Measurements from ENCODE around the gene SLC8A1. TPM values are rescaled to one million over a fixed set of nuclear protein-coding genes. Genes with fewer than 3 reads are reported as not detected.

SLC8A1 gene
- total RNA-seq, 1 experiment from 2014 or later = 0.43 TPM

- no peak for TF ChIP-seq CTCF (IDR thresholded peaks at IDR 0.05; ENCODE audit: insufficient read depth in 1 of 2, low read depth in 1 of 2, low read length in 1 of 2, severe bottlenecking in 1 of 2, unreplicated experiment in 1 of 2)
- no peaks in the 10 kb centered on the region for H3K36me3 Mint-ChIP-seq (ENCODE audit: insufficient read depth, unreplicated experiment)
- ChIA-PET POLR2A (no interaction called here), CTCF (no interaction called here)
- no peak for DNase-seq
- H3K27me3 Mint-ChIP-seq (ENCODE audit: insufficient read depth, unreplicated experiment) = peaks cover 14% of the 10 kb centered on the region
- Histone ChIP-seq H3K27me3 (replicated peaks; ENCODE audit: control insufficient read depth, insufficient read depth, low read length) (no peaks in the 10 kb centered on the region), H3K9me3 (no peaks in the 10 kb centered on the region), H3K4me1 (no peaks in the 10 kb centered on the region), H3K4me3 (ENCODE audit: low read depth, low read length) (no peak overlapping the region), H3K36me3 (ENCODE audit: control insufficient read depth, insufficient read depth, low read length) (no peaks in the 10 kb centered on the region)
- no TSS peak for BruUV-seq (replicated peaks)
- H3K4me1 Mint-ChIP-seq (ENCODE audit: low read depth, unreplicated experiment) = no peaks in the 10 kb centered on the region
- no peaks in the 10 kb centered on the region for H3K9me3 Mint-ChIP-seq (ENCODE audit: unreplicated experiment)
- H3K4me3 Mint-ChIP-seq (ENCODE audit: unreplicated experiment) = no peak overlapping the region
- intact Hi-C loops (cut with micrococcal nuclease; ENCODE audit: unreplicated experiment) = no loop called here
- H3K27ac Mint-ChIP-seq (ENCODE audit: unreplicated experiment) = no peak overlapping the region
Observed at GRCh38 chr2:40450796-40451430, 977 bp downstream of the SLC8A1 start.

GRCh38 chr2:40450066-40450795, 1.7 kb downstream of the SLC8A1 start:
- no peaks in the 10 kb centered on the region for H3K36me3 Mint-ChIP-seq (ENCODE audit: insufficient read depth, unreplicated experiment)
- ChIA-PET POLR2A (no interaction called here), CTCF (no interaction called here)
- Histone ChIP-seq H3K4me1 (no peaks in the 10 kb centered on the region), H3K4me3 (ENCODE audit: low read depth, low read length) (no peak overlapping the region), H3K36me3 (ENCODE audit: control insufficient read depth, insufficient read depth, low read length) (no peaks in the 10 kb centered on the region), H3K9me3 (no peaks in the 10 kb centered on the region), H3K27me3 (replicated peaks; ENCODE audit: control insufficient read depth, insufficient read depth, low read length) (no peaks in the 10 kb centered on the region)
- no peak for TF ChIP-seq CTCF (IDR thresholded peaks at IDR 0.05; ENCODE audit: insufficient read depth in 1 of 2, low read depth in 1 of 2, low read length in 1 of 2, severe bottlenecking in 1 of 2, unreplicated experiment in 1 of 2)
- H3K9me3 Mint-ChIP-seq (ENCODE audit: unreplicated experiment) = no peaks in the 10 kb centered on the region
- H3K27me3 Mint-ChIP-seq (ENCODE audit: insufficient read depth, unreplicated experiment) = peaks cover 14% of the 10 kb centered on the region
- no peak overlapping the region for H3K4me3 Mint-ChIP-seq (ENCODE audit: unreplicated experiment)
- no peak overlapping the region for H3K27ac Mint-ChIP-seq (ENCODE audit: unreplicated experiment)
- intact Hi-C loops (cut with micrococcal nuclease; ENCODE audit: unreplicated experiment) = no loop called here
- DNase-seq = no peak
- H3K4me1 Mint-ChIP-seq (ENCODE audit: low read depth, unreplicated experiment) = no peaks in the 10 kb centered on the region
- BruUV-seq (replicated peaks) = no TSS peak

- Mint-ChIP-seq H3K4me3 (ENCODE audit: unreplicated experiment) (no peak overlapping the region), H3K9me3 (ENCODE audit: unreplicated experiment) (no peaks in the 10 kb centered on the region), H3K36me3 (ENCODE audit: insufficient read depth, unreplicated experiment) (no peaks in the 10 kb centered on the region), H3K4me1 (ENCODE audit: low read depth, unreplicated experiment) (no peaks in the 10 kb centered on the region), H3K27ac (ENCODE audit: unreplicated experiment) (no peak overlapping the region), H3K27me3 (ENCODE audit: insufficient read depth, unreplicated experiment) (peaks cover 14% of the 10 kb centered on the region)
- no peaks in the 10 kb centered on the region for H3K36me3 ChIP-seq (ENCODE audit: control insufficient read depth, insufficient read depth, low read length)
- no peaks in the 10 kb centered on the region for H3K27me3 ChIP-seq (replicated peaks; ENCODE audit: control insufficient read depth, insufficient read depth, low read length)
- no TSS peak for BruUV-seq (replicated peaks)
- H3K4me1 ChIP-seq = no peaks in the 10 kb centered on the region
- no peaks in the 10 kb centered on the region for H3K9me3 ChIP-seq
- CTCF ChIA-PET = no interaction called here
- H3K4me3 ChIP-seq (ENCODE audit: low read depth, low read length) = no peak overlapping the region
- peak in 1 of 2 experiments; percentile 51 for TF ChIP-seq CTCF (IDR thresholded peaks at IDR 0.05; ENCODE audit: insufficient read depth in 1 of 2, low read depth in 1 of 2, low read length in 1 of 2, severe bottlenecking in 1 of 2, unreplicated experiment in 1 of 2)
- POLR2A ChIA-PET = no interaction called here
- intact Hi-C loops (cut with micrococcal nuclease; ENCODE audit: unreplicated experiment) = loop anchor here (1.0 to 2.0 kb wide), 3 partner anchors 106 to 536 kb away; no protein-coding TSS in a partner anchor
- DNase-seq = peak in 1 of 2 experiments; percentile 37
Observed at GRCh38 chr2:40448476-40449079, 3.3 kb downstream of the SLC8A1 start.

All from Caco-2 (cell line).